MCF 10A (cell line): Measurements from ENCODE around the gene MAP2K5. TPM values are rescaled to one million over a fixed set of nuclear protein-coding genes. Genes with fewer than 3 reads are reported as not detected.
A peak's percentile ranks its signal among the peaks of the same experiment; 100 is the strongest.

ENCODE experiments used
- BruUV-seq: library from RNA; stranded (reverse); fragments of 400-500 nt; replicated peaks from 2 replicates; lab custom pipeline; 2021; lab: Mats Ljungman, UMichigan
- CTCF ChIA-PET: fragments of 300-600 bp; sonication (Branson Sonifier 250); formaldehyde crosslinking; extraction: SDS; loops from one replicate; lab custom pipeline; 2021; ENCODE audit warnings: antibody characterized with exemption, inconsistent platforms; lab: Yijun Ruan, JAX
- POLR2A ChIA-PET: fragments of 300-600, 350-650 bp; sonication (Branson Sonifier 250); formaldehyde crosslinking; extraction: SDS; loops from one replicate; lab custom pipeline; 2020; ENCODE audit warnings: antibody characterized with exemption, inconsistent platforms; lab: Yijun Ruan, JAX
- DNase-seq: peaks from one replicate; pipeline ENCODE4 v3.0.0-alpha.2; 2018; ENCODE audit not compliant: unreplicated experiment
- H3K27ac Mint-ChIP-seq: one replicate; pipeline ENCODE4 v1.8.0; 2022; ENCODE audit warnings: mild to moderate bottlenecking, low read depth, mixed read lengths; ENCODE audit not compliant: unreplicated experiment
- H3K27me3 Mint-ChIP-seq: one replicate; pipeline ENCODE4 v1.8.0; 2022; ENCODE audit warnings: mixed read lengths; ENCODE audit not compliant: insufficient read depth, unreplicated experiment
- H3K36me3 Mint-ChIP-seq: one replicate; pipeline ENCODE4 v1.8.0; 2022; ENCODE audit warnings: mild to moderate bottlenecking, moderate library complexity, mixed read lengths; ENCODE audit not compliant: insufficient read depth, unreplicated experiment
- H3K4me1 Mint-ChIP-seq: one replicate; pipeline ENCODE4 v1.8.0; 2022; ENCODE audit warnings: mixed read lengths; ENCODE audit not compliant: insufficient read depth, unreplicated experiment
- H3K4me3 Mint-ChIP-seq: one replicate; pipeline ENCODE4 v1.8.0; 2022; ENCODE audit warnings: mild to moderate bottlenecking, moderate library complexity, mixed read lengths; ENCODE audit not compliant: unreplicated experiment
- H3K9me3 Mint-ChIP-seq: one replicate; pipeline ENCODE4 v1.8.0; 2022; ENCODE audit warnings: mixed read lengths; ENCODE audit not compliant: unreplicated experiment
- intact Hi-C: fragments of 100-400 bp; cut with micrococcal nuclease; formaldehyde crosslinking; loops from 2 replicates; pipeline ENCODE4 v1.14.1; 2022
- total RNA-seq: library from RNA; stranded (reverse); gene quantifications from 2 replicates; pipeline ENCODE4 v1.2.3, GENCODE V29; 2022
- TF ChIP-seq, protein P1 (sequence below): fragments of 200-600 bp; IDR thresholded peaks from one replicate; pipeline ENCODE4 v1.8.0; 2022; ENCODE audit warnings: antibody characterized with exemption, mild to moderate bottlenecking; ENCODE audit not compliant: unreplicated experiment

Gene MAP2K5
- total RNA-seq, 1 experiment from 2014 or later = 24.4 TPM

DNA sequence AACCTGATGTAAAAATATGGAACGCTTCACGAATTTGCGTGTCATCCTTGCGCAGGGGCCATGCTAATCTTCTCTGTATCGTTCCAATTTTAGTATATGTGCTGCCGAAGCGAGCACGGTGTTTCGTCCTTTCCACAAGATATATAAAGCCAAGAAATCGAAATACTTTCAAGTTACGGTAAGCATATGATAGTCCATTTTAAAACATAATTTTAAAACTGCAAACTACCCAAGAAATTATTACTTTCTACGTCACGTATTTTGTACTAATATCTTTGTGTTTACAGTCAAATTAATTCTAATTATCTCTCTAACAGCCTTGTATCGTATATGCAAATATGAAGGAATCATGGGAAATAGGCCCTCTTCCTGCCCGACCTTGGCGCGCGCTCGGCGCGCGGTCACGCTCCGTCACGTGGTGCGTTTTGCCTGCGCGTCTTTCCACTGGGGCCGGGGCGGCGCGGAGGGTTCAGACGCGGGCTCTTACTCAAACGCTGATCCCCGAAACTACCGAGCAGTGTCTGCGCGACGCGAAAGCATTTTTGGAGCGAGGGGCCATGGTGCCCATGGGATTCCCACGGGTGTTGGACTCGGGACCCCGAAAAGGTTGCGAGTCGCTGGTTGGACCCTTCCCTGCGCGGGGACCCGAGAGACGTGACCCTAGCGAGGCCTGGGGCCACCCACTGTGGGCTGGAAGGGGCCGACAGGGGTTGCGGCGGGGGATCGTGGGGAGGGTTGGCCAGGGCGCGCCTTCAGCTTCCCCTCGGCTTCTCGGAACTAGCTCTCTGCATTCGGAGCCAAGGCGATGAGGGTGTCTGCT is 297.6 kb downstream of the MAP2K5 start, which contains the start of gene RNU6-1:
RNU6-1 (minus strand) TSS at position 117 of the 820 bp plus-strand sequence.
- ChIA-PET POLR2A (interaction anchor here (0.6 to 2.0 kb wide), 6 partner anchors 11 to 853 kb away, joined by 3 to 5 read pairs (median 3); partner anchors contain the start of gene CLN6), CTCF (interaction anchor here (0.7 kb wide), 1 partner anchor 122 kb away, joined by 5 read pairs; no protein-coding TSS in a partner anchor)
- TSS peak; percentile 77 for BruUV-seq
- Mint-ChIP-seq H3K9me3 (no peaks in the 10 kb centered on the region), H3K4me3 (peak within 1 kb of the TSS; percentile 81), H3K36me3 (peaks cover 13% of the 10 kb centered on the region), H3K27me3 (no peaks in the 10 kb centered on the region), H3K27ac (peak within 1 kb of the TSS; percentile 94), H3K4me1 (no peaks in the 10 kb centered on the region)
- intact Hi-C loops = loop anchor here (1.0 to 10.0 kb wide), 4 partner anchors 158 to 775 kb away; partner anchors contain the start of gene SMAD3
- DNase-seq = peak; percentile 87
- TF ChIP-seq, protein P1, sequence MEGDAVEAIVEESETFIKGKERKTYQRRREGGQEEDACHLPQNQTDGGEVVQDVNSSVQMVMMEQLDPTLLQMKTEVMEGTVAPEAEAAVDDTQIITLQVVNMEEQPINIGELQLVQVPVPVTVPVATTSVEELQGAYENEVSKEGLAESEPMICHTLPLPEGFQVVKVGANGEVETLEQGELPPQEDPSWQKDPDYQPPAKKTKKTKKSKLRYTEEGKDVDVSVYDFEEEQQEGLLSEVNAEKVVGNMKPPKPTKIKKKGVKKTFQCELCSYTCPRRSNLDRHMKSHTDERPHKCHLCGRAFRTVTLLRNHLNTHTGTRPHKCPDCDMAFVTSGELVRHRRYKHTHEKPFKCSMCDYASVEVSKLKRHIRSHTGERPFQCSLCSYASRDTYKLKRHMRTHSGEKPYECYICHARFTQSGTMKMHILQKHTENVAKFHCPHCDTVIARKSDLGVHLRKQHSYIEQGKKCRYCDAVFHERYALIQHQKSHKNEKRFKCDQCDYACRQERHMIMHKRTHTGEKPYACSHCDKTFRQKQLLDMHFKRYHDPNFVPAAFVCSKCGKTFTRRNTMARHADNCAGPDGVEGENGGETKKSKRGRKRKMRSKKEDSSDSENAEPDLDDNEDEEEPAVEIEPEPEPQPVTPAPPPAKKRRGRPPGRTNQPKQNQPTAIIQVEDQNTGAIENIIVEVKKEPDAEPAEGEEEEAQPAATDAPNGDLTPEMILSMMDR = no peak

DNA sequence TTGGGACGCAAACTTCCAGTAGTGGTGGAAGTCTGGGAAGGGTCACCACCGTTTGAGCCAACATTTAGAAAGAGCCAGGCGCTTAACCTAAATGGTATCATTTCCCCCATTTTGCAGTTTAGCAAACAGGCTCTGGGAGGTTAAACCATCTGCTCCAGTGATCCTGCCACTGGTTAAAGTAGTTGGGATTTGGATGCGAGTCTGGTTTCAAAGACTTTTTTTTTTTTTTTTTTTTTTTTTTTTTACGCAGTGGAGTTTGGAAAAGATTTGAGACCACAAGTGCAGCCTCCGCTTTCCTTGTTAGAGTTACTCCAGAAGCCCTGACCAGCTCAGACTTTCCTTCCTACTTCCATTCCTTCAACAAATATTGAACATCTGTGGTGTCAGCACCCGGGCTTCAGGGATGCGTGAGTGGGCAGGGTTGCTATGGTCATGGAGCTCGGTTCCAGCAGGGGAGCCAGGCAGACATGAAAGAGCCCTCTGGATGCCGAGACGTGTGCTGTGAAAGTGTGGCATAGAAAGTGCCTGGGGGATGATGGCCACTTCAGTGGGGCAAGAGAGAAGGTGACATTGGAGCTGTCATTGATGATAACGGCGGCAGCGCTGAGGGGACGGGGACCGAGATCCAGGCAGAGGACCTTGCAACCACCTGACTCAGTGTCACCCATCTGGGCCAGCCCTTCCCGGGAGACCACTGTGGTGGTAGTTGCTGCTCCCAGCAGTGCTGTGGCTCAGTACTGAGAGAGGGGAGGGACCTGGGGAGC is 298.4 kb downstream of the MAP2K5 start:
- no peaks in the 10 kb centered on the region for H3K27me3 Mint-ChIP-seq
- CTCF ChIA-PET = interaction anchor here (0.7 kb wide), 2 partner anchors 121 to 573 kb away, joined by 3 to 5 read pairs; no protein-coding TSS in a partner anchor
- intact Hi-C loops = loop anchor here (1.0 to 2.0 kb wide), 2 partner anchors 157 to 314 kb away; no protein-coding TSS in a partner anchor
- POLR2A ChIA-PET = interaction anchor here (0.6 to 2.0 kb wide), 10 partner anchors 10 to 389 kb away, joined by 3 to 4 read pairs (median 3); partner anchors contain the start of gene CLN6
- no TSS peak for BruUV-seq
- no peaks in the 10 kb centered on the region for H3K4me1 Mint-ChIP-seq
- peak overlapping the region; percentile 81 for H3K4me3 Mint-ChIP-seq
- DNase-seq = no peak
- H3K27ac Mint-ChIP-seq = peak overlapping the region; percentile 94
- no peaks in the 10 kb centered on the region for H3K9me3 Mint-ChIP-seq
- H3K36me3 Mint-ChIP-seq = peaks cover 13% of the 10 kb centered on the region
- TF ChIP-seq, protein P1 = no peak

DNA sequence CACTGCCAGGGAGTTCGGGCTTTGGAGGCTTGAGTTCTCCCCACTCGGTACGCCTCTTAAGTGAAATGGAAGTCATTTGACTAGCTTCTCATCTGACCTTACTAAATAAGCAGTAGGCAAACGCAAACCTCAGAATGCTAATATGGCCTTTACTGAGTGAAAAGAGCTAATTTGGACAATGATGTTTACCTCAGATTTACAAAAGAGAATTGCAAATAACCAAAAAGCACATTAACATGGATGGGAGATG is 298.9 kb downstream of the MAP2K5 start:
- H3K4me1 Mint-ChIP-seq = no peaks in the 10 kb centered on the region
- TF ChIP-seq, protein P1 = no peak
- no peak for DNase-seq
- BruUV-seq = no TSS peak
- no peak overlapping the region for H3K27ac Mint-ChIP-seq
- ChIA-PET POLR2A (interaction anchor here (0.6 to 2.0 kb wide), 6 partner anchors 10 to 387 kb away, joined by 3 to 4 read pairs (median 3); no protein-coding TSS in a partner anchor), CTCF (interaction anchor here (0.7 kb wide), 1 partner anchor 574 kb away, joined by 3 read pairs; no protein-coding TSS in a partner anchor)
- no peaks in the 10 kb centered on the region for H3K27me3 Mint-ChIP-seq
- no peak overlapping the region for H3K4me3 Mint-ChIP-seq
- H3K36me3 Mint-ChIP-seq = peaks cover 13% of the 10 kb centered on the region
- intact Hi-C loops = loop anchor here (2.0 kb wide), 1 partner anchor 313 kb away; no protein-coding TSS in a partner anchor
- H3K9me3 Mint-ChIP-seq = no peaks in the 10 kb centered on the region
